ENCODE results near the gene YIF1B.

DNA sequence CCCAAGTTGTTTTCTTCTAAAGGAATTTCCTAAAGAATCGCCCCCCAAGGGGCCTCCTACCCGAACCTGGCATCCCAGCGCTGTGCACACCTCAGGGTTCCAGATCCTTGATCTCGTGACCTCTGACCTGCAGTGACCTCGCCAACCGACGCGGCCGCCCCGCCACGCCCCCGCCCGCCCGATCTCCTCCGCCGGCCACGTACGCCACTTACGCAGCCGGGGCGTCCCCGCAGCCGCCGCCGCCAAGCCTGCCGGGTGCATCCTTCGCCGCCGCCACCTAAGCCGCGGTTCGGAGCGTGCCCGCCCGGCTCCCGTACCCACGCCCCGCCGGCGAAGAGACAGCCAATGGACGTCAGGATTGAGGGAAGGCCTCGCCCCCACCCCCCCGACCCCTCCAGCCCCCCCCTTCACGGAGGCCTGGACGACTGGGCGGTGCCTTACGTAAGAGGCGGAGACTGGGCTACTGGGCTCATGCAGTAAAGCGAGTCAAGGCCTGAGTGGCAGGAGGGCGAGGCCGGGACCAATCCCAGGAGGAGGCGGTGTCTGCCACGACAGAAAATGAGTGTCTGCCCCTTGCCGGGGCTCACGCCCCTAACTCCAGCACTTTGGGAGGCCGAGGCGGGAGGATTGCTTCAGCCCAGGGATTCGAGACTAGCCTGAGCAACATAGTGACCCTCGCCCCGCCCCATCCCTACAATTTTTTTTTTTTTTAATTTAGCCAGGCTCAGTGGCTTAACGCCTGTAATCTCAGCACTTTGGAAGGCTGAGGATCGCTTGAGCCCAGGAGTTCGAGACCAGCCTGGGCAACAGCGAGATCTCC, at the start of gene YIF1B:
- TF ChIP-seq, protein P1, sequence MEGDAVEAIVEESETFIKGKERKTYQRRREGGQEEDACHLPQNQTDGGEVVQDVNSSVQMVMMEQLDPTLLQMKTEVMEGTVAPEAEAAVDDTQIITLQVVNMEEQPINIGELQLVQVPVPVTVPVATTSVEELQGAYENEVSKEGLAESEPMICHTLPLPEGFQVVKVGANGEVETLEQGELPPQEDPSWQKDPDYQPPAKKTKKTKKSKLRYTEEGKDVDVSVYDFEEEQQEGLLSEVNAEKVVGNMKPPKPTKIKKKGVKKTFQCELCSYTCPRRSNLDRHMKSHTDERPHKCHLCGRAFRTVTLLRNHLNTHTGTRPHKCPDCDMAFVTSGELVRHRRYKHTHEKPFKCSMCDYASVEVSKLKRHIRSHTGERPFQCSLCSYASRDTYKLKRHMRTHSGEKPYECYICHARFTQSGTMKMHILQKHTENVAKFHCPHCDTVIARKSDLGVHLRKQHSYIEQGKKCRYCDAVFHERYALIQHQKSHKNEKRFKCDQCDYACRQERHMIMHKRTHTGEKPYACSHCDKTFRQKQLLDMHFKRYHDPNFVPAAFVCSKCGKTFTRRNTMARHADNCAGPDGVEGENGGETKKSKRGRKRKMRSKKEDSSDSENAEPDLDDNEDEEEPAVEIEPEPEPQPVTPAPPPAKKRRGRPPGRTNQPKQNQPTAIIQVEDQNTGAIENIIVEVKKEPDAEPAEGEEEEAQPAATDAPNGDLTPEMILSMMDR (IDR thresholded peaks at IDR 0.05; ENCODE audit: low read length) = no peak
- TF ChIP-seq EZH2 (optimal IDR thresholded peaks at IDR 0.05; ENCODE audit: low read depth, low read length) (no peak), EZH2phosphoT487 (IDR thresholded peaks at IDR 0.05; ENCODE audit: low read length) (no peak)

Measured in MM.1S (cell line).